Activated CD8-positive, alpha-beta memory T cell treated with anti-CD3 and anti-CD28 coated beads, Interleukin-2, amount 50 U/mL, for 24 hours (primary cell): Measurements from ENCODE around the gene CBX1.

Experiments
- DNase-seq: peaks from one replicate; pipeline ENCODE4 v3.0.0-alpha.2; 2020; ENCODE audit errors: extremely low read depth

Gene CBX1

DNA sequence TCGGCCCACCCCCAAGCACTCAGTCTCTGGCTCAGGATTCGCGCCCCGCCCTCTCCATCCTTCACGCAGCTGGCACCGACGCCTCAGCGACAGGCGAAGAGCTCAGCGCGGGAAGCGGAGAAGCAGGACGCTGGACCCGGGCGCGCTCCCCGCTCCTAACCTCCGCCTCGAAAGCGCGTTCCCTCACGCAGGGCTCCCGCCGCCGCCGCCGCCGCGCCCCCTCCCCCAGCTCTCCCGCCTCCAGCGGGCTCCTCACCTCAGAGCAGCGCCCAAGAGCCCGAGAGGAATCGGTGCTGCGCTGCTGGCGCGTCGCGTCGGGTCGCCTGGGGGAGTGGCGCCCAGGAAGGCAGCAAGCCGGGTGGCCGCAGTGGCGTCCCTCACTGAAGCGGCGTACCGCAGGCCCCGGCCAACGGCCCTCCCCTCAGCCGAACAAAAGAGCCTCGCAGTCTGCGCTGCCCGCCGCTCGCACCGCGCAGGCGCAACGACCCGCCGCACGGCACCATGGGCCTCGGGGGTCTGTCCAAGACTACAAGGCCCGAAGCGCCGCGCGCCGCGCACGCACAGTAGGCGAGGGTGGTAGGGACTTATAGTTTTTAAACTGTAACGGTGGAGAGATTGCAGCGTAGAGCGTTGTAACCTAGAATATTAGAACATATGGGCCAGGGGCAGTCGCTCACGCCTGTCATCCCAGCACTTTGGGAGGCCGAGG is at the start of gene CBX1:
Gene CBX1 (minus strand): TSS at position 467 of the 709 bp plus-strand sequence. CDS start 24,474 bp downstream, outside the sequence.
- peak; percentile 82 for DNase-seq

DNA sequence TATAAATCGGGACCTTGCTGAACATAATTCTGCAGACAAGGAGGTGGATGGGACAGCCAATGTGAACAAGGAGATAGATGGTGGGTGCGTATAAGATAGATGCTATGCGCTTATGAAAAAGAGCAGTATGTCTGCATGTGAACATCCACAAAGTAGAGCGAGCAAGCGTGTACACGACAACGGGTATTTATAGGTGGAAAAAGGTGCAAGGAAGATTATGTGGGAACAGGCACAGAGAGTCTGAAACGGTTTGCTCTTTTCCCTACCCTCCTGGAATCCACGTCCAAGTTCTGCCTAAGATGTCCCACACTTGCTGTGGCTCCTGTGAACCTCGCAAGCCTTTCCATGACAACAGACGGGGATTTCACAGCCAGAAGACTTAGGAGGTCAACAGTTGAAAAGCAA is 49.3 kb upstream of the CBX1 start:
- DNase-seq = no peak

GRCh38 chr17:48149787-48150463 is 48.6 kb upstream of the CBX1 start:
- no peak for DNase-seq

DNA sequence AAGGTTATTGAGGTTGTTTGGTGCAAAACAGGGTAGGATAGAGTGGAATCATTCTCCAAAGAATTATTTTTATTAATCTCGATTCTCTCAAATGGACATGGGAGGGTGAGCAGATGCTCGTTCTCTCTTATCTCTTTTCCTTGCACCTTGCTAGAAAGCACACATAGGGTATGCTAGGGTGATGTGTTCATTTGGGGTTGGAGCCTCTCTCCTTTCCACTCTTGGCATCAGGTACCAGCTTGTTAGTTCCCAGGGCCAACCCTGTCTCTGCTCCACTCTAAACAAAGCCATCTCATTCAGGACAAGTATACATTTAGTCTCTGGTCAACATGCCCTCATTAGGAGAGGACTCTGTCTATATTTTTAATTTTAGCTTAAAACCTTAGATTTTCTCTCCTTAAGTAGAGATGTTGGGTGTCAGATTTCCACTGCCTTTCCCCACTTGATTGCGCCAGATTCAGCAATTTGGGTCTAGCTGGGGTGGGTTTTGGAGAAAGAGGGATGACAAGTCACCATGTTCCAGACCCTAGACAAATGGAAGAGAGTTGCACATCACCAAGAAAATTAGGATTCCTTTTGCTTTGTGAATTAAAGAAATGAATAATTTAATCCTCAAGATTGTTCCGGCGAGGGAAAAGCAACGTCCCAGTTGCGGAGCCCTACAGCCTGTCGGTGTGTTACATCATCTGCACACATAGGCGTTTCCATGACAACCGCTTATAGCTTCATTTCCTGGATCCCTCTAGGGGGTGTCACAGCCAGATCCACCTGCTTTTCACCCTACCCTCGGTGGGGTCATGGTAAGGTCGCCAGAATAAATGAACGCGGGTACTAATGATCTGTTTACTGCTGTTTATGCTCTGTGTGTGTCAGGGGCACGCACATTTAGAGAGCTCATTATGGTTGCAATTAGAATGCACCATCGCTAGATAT is 47.8 kb upstream of the CBX1 start:
- DNase-seq = no peak

DNA sequence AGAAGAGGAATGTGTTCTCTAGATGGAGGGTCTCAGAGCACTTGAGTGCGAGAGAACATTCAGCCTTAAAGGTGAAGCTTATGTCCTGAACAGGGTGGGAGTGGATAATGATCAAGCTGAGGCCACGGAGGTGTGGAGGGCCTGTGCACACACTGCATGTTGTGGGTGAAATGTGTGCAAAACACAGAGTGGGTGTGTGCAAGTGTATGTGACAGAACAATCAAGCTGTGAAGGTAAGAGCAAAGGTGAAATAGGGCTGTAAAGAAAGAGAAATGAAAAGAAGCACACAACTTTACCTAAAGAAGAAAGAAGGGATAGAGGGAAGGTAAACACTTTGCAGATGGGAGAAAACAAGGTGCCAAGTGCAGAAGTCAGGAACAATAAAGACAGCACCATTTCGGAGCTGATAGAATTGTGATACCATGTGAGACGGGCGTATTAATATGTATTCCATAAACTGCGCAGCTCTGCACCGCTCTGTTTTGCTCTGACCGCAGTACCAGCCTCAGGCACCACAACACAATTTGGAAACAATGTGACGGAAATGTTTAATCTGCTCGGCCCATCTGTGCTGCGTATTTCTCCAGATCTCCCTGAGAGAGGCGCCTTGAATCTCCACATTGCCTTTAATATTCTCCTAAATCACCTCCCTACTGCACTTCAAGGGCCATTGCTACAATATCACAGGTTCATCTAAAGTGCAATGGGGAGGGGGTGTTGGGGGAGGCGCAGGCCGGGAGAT is 46.9 kb upstream of the CBX1 start:
- DNase-seq = no peak

DNA sequence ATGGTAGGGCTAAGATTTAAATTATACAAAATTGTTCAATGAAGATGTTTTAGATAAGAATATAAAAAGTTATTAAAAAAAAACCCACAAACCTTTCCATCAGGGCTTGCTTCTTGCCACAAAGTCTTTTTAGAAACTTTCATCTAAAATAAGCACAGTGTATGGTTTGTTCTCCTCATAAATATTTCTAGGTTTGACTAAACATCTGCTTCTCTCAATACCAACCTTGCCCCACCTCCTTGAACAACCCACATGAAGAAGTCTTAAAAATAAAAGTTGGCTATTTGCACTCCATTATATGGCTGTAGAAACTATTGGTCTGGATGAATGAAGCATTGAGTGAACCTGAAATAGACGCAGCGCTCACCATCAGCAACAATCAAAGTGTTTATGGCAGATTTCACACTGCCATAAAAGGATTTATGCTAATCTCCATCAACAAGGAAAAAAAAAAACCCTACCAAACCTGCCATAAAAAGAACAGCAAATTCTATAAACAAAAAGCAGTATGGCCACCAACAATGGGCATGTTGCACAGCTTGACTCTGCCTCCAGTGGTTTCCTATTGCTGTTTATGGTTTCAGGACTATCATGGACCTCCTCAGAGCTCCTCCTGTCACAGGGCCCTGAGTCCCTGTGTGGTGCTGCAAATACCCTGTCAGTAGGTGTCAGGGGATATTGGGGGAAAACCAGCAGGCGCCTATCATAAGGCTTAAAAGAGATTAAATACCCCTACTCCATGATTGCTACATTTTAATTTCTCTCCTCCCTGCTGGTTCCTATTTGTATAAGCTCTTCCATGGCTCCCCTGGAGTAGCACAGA is 43.9 kb upstream of the CBX1 start:
- no peak for DNase-seq

GRCh38 chr17:48144231-48144630 is 43.0 kb upstream of the CBX1 start:
- DNase-seq = no peak

- DNase-seq = no peak
Measured at GRCh38 chr17:48143629-48144028, 42.4 kb upstream of the CBX1 start.

- DNase-seq = no peak
Measured at GRCh38 chr17:48139944-48140343, 38.7 kb upstream of the CBX1 start.

DNA sequence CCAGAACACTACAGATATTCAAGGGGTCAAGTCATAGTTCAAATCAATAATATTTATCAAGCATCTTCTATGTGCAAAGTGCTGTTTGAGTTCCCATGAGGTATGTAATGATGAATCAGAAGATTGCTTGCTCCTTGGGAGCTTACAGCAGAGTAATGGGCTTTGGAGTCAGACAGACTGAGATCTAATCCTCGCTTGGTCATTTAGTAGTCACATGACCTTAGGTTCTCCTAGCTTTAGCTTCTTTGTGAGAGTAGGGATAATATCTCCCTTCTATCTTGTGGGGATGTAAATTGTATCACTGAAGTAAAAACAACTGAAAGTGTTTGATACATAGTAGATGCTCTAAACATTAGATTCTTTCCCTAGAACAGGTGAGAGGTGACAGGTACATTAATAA is 36.4 kb upstream of the CBX1 start:
- no peak for DNase-seq

DNA sequence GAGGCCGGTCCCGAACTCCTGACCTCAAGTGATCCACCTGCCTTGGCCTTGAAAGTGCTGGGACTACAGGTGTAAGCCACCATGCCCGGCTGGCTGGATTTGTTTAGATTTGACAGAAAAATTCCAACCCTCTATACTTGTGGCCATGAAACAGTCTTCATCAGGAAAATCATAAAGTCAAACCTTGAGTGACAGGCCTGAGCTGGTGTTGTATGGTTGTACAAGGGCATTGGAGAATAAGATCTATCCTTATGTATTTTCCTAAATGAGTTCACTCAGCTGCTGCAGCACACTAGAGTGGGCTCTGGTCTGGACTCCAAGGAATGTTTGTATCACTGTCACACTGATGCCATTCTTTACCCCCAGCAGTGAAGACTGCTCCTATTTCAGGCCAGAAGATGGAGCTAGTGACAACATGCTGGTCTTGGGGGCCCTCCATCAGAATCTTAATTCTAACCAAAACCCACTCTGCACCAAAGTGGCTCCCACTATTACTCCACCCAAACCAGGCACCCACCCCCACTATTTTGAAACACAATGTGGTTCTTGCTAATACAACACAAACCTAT is 33.7 kb upstream of the CBX1 start:
- DNase-seq = no peak

DNA sequence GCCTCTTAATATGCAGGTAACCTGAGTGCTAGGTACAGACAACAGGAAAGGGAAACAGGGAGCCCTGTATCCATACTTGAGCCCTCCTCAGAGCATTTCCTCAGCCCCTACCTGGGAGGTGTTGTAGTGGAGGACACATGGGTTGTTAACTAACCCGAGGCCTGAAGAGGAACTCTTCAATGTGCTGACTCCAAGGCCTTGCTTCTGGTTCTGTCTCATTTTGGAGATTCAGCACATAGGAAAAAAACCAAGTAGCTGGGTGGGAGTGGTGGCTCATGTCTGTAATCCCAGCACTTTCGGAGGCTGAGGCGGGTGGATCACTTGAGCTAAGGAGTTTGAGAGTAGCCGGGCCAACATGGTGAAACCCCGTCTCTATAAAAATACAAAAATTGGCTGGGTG is 31.1 kb upstream of the CBX1 start:
- no peak for DNase-seq

- peak; percentile 20 for DNase-seq
Measured at GRCh38 chr17:48131216-48131824, 30.0 kb upstream of the CBX1 start.

DNA sequence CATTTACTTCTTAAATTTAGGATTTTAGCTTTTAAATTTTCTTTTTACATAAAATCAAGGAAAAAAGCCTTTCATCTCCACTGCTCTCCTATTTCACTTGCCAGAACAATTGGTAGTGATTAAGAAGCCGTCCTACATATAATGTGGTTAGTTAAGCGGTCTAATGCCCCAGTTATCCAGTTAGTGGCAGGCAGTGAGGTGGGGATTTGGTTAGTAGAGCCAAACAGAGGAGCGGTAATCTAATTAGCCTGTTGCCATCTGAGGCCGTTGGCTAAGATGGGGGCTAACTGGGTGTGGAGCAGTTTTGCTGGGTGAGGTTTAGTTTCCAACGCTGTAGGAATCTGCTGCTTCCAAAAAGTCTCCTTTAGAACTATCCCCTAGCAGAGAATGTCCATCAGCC is 28.7 kb upstream of the CBX1 start:
- no peak for DNase-seq

DNA sequence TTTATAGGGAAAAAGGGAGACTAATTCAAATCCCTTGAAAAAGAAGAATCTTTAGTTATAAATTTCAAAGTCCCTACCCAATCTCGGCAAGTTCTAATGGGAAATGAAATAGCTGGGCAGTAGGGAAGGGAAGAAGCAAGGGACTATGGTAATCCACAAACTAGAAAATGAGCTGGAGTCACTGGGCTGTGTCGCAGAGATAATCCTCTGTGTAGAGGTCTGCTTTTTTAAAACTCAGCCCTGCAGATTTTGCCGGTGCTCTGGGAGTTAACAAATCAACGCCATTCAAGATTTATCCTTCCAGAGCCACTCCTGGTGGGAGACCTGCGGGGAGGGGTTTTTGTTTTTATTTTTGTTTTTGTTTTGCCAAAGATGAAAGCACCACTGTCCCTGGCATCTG is 27.1 kb upstream of the CBX1 start:
- DNase-seq = no peak

DNA sequence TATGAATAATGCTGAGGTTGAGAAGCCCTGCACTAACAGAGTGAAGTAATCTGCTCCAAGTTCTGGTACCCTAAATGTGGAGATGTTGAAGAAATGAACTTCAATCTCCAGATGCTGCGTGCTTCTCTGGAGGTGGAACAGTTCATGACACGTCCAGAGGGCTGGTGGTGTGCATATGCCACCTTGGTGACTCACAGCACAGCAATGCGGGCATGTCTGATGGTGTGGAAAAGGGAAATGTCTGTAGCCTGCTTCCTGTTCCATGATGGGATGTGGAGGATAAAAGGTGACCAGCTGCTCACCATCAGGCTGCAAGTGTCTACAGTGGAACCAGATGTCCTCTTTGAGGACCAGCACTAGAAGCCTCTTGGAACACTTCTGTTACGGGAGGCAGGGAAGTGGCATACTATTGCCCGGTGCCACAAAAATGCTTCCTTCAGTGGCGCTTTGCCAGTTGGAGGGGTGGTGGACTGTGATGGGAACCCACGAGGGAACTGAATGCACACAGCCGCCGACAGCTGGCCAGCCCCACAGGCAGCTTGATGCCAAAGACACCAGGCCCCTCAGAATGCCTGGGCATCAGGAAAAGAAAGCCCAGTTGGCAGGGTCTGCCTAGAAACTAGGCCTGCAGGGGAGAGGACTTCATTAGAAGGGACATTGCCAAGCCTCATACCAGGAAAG is 26.2 kb upstream of the CBX1 start:
- no peak for DNase-seq

DNA sequence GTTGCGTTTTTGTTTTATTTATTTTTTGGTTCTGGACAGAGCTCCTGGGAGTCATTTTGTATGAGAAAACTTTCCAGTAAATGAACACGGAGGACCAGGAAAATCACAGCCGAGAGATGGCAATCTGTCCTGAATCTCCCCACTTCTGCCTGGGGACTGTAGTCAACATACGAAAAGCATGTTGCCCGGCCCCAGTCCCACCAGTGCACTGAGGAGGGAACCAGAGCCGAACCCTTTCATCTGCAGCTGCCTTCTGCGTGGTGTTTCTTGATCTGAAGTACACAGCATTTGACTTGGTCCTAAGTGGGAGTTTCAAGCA is 25.2 kb upstream of the CBX1 start:
- no peak for DNase-seq

GRCh38 chr17:48125829-48126531 is 24.7 kb upstream of the CBX1 start:
- DNase-seq = no peak

GRCh38 chr17:48123776-48124388 is 22.6 kb upstream of the CBX1 start:
- DNase-seq = no peak
